Activated CD8-positive, alpha-beta memory T cell treated with anti-CD3 and anti-CD28 coated beads, Interleukin-2, amount 50 U/mL, for 1 hour (primary cell): Measurements from ENCODE around the gene RFX2.
"Not testable (repeated sequence)": the region's sequence is repeated elsewhere in the genome, so short reads cannot be mapped to it uniquely, and the experiment has no call there.

Experiments used
- DNase-seq: peaks from one replicate; pipeline ENCODE4 v3.0.0-alpha.2; 2020; ENCODE audit errors: extremely low read depth

RFX2 gene

DNA sequence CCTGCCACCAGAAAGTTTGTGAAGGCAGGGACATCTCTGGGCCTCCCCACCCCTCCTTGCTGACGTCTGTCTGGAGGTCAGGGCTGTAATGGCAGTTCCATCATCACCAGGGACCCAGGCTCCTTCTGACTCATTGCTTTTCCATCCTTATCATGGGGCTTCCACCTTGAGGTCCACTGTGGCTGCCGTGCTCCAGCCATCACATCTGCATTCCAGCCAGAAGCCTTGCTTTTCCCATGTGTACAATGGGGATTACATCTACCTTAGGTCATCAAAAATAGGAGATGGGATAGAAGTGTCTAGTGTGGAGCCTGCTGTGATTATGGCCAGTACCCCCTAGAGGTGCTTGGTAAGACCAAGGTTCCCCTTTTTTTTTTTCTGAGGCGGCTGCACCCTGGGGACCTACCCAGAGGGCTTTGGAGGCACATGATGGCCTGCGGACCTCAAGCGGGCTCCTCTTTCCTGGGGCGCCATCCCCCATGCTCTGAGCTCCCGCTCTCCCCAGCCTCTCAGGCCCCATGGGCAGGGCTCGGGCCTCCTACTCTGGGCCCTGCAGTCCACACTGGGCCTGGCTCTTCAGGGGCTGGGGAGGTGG lies 119.0 kb downstream of the RFX2 start:
- DNase-seq, result no peak

DNA sequence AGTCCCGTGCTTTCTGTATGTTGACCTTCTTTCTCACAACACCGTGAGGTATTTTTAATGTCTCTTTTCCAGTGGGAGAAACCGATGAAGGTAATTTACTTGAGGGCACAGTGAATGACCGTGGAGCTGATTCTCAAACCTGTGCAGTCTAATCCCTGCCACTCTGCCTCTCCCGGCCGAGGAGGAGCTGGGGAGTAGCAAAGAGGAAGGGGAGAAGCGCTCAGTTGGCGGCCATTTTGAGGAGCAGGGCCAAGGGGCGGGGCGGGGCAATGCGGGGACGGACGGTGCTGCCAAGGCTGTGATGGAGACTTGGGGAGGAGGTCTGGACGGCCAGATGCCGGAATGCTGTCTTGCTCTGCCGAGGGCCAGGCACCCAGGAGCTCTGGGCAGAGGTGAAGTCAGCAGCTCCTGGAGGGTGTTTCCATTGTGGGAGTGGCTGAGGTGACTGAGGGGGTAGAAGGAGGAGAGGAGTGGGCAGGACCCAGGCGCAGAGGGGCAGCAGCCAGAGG lies 120.0 kb downstream of the RFX2 start:
- DNase-seq, result no peak

DNA sequence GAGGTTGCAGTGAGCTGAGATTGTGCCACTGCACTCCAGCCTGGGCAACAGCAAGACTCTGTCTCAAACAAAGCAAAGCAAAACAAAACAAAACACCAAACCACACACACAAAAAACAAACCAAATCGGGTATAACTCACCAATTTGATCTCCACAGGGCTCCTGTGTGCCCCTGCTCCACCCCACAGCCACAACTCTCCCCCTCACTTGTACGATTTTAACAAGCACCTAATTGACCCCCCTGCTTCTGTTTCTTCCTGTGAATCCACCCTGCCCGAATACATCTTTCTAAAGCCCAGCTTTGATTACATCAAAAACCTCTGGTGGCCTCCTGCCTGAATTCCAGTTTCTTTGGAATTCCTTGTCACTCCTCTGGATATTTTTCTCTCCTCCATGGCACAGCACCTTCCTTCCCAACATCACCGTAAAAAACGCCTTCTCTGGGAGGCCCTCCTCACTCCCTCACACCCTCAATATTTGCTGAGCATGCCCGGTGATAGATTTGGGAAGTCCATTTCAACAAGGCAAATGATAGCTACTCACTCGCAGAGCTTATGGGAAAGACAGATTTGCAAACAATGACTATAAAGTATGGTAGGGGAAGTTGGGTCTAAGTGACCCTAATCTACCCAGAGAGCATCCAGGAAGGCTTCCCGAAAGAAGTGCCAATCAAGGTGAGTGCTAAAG lies 120.8 kb downstream of the RFX2 start:
- no peak for DNase-seq

DNA sequence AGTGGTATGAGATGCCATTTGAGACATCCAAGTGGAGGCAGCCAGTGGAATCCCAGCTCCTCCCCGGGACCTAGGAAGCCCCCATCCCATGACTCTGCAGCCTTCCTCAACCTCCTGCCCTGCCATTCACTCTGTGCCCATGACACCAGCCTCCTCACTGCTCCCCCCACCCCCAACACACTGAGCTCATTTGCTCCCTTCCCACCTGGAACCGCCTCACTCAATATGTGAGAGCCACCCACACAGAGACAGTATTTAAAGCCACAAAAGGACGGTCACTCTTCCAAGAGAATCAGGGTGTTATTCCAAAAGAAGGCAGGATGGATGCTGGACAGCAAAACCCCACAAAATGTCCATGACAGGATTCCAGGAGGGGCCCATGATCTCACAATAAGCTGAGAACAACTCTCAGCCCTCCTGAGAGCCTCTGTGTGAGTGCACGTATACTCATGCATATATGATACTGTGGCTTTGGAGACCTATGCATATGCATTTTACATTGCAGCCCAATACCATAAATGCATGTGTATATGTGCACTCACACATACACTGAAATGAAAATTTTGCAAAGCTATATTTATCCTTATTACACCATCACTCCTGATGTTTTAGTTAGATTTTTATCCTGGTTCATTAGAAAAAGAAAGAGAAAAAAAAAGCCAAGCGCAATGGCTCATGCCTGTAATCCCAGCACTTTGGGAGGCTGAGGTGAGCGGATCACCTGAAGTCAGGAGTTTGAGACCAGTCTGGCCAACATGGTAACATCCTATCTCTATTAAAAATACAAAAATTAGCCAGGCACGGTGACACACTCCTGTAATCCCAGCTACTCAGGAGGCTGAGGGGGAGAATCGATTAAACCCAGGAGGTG lies 121.5 kb downstream of the RFX2 start:
- no peak for DNase-seq

DNA sequence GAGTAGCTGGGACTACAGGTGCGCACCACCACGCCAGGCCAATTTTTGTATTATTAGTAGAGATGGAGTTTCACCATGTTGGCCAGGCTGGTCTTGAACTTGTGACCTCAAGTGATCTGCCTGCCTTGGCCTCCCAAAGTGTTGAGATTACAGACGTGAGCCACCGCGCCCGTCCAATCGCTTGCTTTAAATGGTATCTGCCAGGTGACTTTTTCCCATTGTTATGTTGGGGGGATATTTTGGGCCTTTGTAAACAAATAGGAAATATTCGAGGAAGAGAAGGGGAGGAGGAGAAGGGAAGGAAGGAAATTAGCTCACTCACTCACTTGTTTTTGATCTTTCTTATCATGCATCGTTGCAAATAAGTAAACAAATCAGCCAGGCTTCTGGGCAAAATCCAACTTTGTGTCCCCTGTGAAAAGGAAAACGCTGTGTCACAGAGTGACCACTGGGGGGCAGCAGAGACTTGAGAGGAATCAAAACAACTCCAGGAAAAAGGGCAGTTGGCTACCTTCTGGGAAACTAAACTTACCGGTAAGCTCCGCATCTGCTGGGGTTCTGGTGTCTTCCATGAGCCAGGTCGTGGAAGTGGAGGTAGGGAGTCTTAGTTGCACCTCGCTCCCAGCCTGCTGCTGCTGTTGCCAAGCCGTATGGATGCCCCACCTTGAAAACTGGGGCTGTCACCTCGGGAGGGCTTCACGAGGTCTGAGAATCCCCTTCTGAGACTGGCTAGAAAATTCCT lies 123.1 kb downstream of the RFX2 start:
- peak; percentile 34 for DNase-seq

DNA sequence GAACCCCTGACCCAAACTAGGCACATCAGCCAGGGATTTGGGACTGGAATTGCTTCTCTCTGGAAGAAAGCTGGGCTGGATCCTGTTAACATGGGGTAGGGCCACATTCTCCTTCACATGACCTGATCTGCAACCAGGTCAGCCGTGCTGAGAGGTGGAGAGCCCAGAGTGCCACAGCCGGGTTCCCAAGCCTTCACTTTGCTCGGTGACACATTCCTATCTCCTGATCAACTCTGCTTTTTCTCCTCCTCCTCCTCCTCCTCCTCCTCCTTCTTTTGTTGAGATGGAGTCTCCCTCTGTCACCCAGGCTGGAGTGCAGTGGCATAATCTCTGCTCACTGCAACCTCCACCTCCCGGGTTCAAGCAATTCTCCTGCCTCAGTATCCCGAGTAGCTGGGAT lies 124.5 kb downstream of the RFX2 start:
- DNase-seq, result not testable (repeated sequence)

DNA sequence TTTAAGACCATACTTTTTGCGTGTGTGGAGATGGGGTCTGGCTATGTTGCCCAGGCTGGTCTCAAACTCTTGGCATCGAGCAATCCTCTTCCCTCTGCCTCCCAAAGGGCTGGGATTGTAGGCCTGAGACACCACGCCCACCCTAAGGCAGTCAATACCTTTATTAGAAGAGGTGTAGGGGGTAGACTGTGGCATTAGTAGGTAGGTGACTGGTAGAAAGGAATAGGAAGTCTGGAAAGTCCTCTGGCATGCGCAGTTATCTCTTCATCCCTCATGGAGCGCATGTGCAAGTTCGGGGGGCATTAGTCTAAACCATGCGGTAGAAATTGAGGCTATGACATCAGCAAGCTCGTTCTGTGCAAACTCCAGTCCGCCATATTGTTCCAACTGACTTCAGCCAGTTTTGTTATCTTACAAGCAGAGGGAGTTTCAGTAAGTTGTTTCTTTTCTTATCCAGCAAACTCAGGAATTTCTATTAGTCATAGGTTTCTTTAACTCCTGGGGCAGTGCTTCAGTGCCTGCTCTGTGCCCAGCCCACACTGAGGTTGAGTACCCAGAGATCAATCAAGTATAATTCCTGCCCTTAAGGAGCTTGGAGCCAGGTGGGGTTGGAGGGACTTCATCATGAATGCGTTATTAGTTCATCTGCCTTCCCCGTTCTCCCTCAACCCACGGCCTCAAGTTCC lies 125.1 kb downstream of the RFX2 start:
- no peak for DNase-seq

DNA sequence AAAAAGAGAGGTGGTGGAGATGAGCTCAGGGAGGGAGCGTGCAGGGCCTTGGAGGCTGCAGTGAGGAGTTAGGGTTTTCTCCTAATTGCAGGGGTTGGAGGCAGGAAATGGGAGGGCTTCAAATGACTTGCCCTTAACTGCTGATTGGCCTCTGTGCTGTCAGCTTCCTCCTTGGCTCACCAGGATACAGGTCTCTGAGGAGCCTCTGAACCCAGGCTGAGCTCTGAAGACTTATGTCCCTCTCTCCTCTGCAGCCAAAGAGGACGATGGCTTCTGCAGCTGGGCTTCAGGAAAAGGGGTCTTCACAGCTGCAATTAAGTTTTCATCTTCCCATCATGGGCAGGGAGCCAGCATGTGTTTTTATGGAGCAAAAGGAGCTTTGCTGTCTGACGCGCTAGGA lies 125.7 kb downstream of the RFX2 start:
- DNase-seq, result no peak

DNA sequence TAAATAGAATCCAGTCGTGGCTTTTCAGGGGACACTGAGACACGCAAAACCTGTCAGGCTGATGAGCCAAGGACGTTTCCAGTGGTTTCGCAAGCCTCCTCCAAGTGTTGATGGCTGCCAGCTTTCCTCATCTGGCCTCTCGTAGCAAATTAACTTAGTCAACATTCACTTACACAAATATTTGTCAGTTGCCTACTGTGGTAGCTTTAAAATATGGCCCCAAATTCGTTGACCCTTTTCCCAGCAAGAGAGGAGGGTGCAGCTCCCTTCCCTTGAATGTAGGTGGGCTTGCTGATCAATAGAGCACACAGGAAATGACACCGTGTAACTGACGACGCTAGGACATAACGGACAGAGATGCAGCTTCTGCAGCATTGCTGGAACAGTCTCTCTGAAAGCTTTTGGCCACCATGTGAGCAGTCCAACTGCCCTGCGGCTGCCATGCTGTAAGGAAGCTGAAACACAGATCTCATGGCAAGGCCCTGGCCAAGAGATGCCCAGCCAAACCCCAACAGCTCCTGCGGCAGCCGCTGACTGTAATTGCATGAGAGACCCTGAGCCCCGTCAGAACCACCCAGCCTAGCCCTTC lies 126.8 kb downstream of the RFX2 start:
- DNase-seq, result no peak

DNA sequence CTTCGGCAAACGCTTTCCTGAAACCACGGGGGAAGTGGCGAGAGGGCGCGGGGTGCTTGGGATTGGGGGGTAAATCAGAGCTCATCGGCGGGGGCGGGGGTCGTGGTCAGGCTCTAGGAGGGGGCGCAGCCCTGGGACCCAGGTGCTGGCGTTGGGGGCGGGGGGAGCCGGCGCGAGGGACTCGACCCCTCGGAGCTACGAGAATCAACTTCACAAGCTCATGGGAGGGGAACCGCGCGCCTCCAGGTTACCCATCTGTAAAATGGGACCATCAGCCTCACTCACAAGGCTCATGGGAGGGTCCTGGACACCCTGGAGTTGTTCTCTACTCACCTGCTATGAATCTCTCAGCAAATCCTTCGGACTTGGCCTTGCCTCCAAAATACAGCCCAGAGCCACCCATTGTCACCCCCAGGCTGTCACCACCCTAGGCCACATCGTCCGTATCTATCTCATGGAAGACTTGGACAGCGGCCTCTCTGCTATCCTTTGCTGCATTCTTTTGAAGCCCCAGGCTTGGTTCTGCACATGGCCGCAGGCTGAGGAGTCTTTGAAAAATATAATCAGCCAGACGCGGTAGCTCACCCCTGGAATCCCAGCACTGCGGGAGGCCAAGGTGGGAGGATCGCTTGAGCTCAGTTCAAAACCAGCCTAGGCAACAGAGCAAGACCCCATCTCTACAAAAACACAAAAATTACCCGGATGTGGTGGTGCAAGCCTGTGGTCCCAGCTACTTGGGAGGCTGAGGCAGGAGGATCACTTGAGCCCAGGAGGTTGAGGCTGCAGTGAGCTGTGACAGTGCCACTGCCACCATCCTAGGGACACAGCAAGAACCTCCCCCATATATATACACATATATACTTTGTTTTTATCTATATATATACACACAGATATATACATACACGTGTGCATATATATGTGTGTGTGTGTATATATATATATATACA lies 131.4 kb downstream of the RFX2 start:
- no peak for DNase-seq

DNA sequence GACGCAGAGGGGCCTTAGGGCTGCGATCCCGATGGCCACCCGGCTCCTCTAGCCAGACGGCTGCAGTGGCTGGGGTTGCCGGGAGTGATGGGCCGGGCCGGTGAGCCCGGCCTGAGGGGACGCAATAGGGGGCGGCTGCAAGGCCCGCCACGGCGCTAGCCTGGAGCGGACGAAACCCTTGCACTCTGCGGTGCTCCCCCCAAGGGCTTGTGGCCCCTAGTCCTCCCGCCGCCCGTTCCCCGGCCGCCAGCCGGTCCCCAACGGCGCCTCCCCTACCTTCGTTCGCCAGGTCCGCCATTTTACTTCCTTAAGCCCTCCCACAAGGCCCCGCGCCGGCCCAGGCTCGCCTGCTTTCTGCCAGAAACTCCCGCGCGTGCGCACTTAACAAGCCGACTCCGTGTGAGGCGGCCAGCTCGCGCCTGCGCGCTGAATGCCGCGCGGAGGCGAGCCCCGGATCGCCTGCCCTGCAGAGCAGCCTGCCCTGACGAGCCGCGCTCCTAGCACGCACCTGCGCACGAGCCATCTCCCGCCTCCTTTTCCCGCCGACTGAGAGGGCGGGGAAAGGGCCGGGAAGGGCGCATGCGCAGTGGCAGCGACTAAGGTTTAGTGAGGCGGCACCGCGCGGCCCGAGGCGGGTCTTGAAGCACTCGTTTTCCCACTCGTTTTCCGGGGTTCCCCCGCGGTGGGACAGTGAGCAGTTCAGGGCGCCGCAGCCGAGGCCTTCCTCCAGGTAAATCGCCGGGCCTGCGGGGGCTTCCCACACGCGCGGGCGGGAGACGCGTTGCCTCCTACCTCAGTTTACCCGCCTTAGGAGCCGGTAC lies 132.3 kb downstream of the RFX2 start, which contains the start of gene RANBP3:
TSS of gene RANBP3 (minus strand) at position 356 of the 821 bp plus-strand sequence. CDS start at position 298, 58 bp downstream.
- peak; percentile 98 for DNase-seq

DNA sequence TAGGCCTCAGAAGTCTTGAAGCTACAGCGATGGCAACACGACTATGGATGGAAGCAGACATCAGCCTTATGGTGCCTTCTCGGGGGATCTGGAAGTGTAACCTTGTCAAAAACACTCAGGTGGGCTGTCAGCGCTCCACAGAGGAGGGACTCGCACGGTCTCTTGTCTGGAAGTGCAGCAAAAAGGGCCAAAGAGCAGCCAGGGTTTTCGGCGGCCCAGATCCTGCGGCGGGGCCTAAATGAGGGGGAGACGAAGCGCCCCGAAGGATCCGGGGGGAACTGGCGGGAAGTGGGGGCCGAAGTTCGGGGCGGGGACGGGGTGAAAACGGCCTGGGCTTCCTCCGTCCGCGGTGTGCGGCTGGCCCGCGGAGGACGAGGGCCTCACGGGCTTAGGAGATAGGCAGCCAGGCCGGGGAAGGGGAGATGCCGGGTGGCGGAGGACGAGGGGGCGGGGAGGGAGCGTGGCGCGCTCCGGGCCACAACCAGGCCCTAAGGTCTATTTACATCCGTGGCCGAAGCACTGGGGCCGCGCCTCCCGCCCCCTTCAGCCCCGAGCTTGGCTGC lies 133.0 kb downstream of the RFX2 start:
- no peak for DNase-seq

DNA sequence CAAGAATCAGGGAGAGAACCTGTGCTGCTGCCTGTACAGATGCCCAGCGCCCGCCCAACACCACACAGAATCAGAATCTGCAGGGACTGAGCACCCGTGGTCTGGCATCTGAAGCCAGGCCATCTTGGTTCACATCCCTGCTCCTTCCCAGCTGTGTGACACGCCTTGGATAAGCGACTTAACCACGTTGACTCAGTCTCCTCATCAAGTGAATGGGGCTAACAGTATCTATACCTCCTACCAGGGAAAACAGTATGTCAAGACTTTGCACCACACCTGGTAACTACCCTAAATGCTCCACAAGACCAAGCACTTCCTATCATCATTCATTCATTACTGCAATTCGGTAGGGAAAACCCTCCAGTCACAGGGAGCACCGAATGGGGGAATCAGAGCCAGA lies 133.5 kb downstream of the RFX2 start:
- no peak for DNase-seq

DNA sequence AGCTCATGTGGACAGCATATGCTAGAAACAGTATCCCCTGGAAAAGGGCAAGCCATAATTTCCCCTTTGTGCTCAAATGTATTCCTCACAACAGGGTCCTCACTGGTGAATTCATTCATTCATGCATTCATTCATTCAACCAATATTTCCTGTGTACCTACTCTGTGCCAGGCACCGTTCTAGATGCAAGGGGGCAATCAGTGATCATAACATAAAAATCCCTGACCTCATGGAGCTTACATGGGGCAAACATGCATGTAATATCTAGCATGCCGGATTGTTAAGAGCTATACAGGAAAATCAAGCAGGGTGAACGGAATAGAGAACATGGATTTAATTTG lies 134.9 kb downstream of the RFX2 start:
- DNase-seq, result no peak

DNA sequence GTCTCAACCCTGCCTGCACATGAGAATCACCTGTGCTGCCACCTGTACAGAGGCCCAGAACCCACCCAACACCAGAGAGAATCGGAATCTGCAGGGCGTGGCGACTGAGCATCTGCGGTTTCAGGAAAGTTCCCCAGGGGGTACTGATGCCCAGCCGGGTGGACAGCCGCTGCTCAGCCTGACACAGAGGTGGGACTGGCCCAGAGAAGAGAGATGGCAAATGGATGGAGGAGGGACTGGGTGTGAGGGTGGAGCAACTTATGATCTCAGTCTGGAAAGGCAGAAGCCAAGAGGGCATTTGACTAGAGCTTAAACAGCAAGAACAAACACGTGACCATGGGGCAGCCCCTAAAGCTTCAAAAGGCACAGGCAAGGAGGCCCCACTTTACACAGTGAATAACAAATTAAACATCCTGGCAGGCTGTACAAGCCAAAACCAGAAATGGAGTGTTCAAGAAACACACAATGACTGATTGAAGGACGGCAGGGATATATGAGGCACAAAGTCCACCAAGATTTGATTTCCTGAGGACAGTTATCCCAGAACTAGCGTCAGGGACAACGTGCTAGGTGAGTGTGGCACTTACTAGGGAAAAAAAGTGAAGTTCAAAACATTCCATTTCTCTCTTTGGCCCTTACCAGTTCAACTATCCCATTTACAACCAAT lies 135.4 kb downstream of the RFX2 start:
- no peak for DNase-seq

DNA sequence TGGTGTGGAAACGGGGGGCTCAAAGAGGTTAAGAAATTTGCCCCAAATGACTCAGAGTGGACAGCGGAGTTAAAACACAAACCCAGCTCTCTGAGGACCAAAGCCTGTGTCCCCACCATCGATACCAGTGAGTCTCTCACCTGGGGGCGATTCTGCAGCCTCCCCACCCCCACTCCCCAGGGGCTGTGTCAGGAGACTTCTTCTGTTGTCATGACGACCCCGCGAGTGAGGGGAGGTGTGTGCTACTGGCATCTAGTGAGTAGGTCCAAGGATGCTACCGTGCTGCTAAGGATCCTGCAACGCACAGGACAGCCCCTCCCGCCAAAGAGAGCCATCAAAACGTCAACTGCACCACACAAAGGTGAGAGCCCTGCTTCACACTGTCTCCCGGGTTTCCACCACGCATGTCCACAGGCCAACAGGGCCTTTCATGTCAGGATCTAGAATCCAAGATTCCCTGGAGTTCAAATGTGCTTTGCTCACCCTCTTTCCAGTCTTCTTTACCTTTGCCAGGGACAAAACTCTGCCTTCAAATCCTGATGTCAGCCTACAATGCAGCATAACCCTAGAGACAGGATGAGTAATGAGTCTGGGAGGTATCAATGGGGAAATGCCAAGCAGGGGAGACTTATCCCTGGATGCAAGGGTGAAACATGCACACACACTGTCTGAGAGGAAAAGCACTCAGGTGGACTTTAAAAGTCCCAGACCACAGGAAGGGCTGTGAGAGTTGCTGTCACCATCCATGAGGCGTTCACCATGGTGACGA lies 136.2 kb downstream of the RFX2 start:
- no peak for DNase-seq

DNA sequence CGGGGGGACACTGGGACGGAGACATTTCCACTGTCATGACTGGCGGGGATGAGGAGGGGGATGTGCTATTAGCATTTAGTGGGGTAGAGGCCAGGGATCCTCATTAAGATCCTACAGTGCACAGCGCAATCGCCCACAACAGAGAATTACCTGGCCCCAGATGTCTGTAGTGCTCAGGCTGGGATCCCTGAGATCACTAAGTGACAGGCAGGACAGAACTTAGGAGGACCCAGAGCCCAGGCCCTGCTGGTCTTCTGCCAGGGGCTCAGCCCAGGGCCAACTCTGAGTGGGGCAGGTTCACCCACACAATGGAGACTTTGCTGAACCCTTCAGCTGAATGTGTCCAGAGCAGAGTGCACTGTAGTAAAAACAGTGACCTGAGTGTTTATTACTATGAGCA lies 136.9 kb downstream of the RFX2 start:
- DNase-seq, result no peak
